ENCODE data around the gene PLA2G1B. TPM values are rescaled to one million over a fixed set of nuclear protein-coding genes. Genes with fewer than 3 reads are reported as not detected.

PLA2G1B gene
- total and polyA plus RNA-seq, 2 of the 13 experiments (the other 11 are each of a cell fraction or from before 2014, with no cell fraction given), result 0.33 to 1.4 TPM

GRCh38 chr12:120278137-120279069 is 49.2 kb downstream of the PLA2G1B start (continued):
- no peak for TF ChIP-seq KIAA2018 (CRISPR knock-in tag; IDR thresholded peaks at IDR 0.05; ENCODE audit: borderline replicate concordance)
- TF ChIP-seq ZBTB21 (CRISPR knock-in tag; IDR thresholded peaks at IDR 0.05), result no peak
- TF ChIP-seq MAX (IDR thresholded peaks at IDR 0.05), result no peak
- TF ChIP-seq MLXIP (CRISPR knock-in tag; IDR thresholded peaks at IDR 0.05; ENCODE audit: borderline replicate concordance), result no peak
- TF ChIP-seq ZBTB40 (IDR thresholded peaks at IDR 0.05), result no peak
- TF ChIP-seq ZBTB40 (CRISPR knock-in tag; IDR thresholded peaks at IDR 0.05), result no peak
- no peak for TF ChIP-seq ZNF331 (CRISPR knock-in tag; IDR thresholded peaks at IDR 0.05)
